Stimulated activated CD4-positive, alpha-beta T cell treated with anti-CD3 and anti-CD28 coated beads, Interleukin-1b, Interleukin-23, amount 100 ng/mL, for 24 hours (primary cell): ENCODE results near the gene STYX.

ENCODE experiments used
- DNase-seq, 4 experiments: peaks; one replicate each; pipeline ENCODE4 v3.0.0-alpha.2; 2020; ENCODE audit warnings: low read depth in 4 of 4, low spot score in 1 of 4

Gene STYX, protein sequence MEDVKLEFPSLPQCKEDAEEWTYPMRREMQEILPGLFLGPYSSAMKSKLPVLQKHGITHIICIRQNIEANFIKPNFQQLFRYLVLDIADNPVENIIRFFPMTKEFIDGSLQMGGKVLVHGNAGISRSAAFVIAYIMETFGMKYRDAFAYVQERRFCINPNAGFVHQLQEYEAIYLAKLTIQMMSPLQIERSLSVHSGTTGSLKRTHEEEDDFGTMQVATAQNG

DNA sequence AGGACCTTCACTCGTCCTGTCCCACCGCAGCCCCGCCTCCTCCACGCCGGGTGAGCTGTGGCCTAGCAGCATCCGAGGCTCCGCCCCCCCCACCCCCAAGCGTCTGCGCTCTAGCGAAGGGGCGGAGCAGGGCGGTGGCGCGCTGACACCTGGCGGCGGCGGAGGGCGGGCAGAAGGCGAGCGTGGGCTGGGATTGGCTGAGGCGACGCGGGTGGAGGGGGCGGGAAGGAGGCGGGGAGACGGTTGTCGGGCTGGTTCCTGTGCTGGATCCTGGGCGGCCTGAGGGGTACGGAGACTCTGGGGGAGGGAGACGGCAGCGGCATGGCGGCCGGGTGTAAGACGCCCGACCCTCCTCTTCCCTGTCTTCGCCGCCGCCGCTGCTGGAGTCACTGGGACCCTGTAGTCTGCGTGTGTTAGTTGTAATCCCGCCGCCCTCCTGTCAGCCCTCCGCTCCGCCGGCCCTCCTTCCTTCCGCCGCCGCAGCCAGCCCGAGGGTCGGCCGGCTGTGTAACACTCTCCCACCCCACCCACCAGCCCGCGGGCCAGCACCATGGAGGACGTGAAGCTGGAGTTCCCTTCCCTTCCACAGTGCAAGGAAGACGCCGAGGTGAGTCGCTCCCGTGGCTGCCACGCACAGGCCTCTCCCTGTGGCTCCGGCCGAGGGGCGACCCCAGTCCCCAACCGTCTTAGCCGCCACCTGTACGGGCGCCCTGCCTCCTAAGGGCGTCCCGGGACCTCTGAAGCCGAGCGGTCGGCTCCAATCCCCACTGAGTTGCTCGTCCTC is at the start of gene STYX:
Gene STYX, plus strand, starts transcription at position 242 of the 784 bp plus-strand sequence. Its CDS starts 309 bp downstream, at position 551.
- DNase-seq: peak; percentile 95 to 99 (median 97)

DNA sequence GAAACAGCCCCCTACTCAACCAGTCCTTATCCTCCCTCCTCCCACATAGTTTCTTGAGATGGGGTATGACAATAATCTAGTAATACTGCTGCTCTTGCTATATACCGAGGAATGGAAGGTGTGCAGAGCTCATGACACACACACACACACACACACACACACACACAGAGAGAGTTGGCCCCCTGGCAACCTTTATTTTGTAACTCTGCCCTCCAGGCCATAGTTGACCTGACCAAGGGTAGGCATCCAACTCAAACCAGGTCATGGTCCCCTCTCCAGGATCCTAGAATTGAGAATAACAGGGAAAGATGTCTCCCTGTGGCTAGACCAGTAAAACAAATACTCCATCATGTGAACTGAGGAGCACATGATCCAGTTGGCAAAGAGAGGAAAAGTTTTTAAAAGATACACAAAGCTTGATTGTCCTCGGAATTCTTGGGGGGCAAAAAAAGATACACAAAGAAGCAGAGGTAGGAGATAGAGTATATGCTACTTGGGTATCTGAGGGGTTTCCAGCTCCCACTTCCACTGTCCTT is 45.9 kb upstream of the STYX start:
- no peak for DNase-seq

DNA sequence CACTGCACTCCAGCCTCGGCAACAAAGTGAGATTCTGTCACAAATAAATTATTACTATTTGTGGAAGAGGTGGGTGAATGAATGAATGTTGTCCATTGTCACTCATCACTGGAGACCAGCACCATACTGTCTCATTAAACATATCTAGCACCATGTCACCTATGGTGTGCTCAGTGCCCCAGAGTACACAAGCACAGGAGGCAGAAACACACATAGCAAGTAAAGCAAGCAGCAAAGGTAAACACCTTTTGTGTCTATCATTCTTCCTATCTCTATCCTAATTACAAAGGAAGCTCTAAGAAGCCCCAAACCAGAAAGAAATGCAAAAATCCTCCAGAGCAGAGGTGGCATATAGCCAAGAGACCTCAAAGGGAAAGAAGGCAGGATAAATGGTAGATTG is 43.8 kb upstream of the STYX start:
- no peak for DNase-seq

DNA sequence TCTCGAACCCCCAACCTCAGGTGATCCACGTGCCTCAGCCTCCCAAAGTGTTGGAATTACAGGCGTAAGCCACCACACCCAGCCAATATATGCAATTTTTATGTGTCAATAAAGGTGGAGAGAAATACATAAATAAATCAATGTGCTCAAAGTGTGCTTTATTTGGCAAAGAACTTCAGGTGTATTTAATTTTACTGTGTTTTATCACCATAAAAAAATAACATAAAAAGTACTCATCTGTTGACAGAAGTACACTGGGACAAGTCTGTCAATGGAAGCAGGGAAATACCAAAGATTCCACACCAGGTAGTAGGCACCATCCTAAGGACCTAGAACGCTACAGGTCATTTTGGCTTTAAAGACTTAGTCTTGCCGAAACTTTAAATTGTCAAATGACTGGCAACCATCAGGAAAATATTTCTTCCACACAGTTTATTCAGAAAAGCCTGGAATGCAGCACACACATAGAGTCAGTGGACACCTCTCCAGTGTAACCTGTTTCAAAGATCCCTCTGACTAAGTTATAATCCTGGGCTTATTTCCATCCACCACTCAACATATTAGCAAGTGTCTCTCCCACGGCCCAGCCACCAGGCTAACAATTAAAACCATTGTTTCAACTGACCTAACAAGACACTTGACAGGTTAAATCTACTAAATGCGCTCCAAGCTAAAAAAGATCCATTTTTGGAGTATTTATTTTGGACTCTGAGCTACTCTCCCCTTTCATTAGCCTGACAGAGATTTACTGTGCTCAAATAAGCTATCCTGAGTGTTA is 38.8 kb upstream of the STYX start:
- no peak for DNase-seq

DNA sequence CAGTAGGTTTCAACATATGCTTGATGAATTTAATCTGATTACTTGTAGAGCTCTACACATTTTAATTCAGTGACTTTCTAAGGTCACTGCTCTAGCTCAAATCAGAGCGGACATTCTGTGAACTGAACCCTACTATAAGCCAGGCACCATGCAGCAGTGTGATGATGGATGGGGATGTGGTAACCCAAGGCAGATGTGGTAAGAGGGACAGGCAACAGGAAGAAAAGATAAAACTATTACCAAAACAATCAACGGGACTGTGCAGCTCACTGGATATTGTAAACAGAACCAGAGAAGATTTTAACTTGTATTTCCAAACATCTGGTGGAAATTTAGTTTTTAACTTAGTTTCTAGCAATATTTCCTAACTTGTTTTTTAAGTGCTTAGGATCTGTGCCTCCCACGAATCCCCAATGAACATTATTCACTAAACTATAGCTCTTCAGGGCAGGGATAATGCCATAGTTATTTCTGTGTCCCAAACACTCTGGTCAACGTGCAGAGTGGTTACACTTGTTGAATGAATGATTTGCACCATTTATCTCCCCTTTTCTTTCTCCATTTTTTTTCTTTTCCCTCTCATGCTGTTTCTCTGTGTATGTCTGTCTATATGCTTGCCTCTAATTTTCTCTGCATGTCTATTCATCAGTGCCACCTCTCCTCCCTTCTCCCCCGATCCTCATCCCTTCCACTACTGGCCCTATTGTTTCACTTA is 37.6 kb upstream of the STYX start:
- no peak for DNase-seq

DNA sequence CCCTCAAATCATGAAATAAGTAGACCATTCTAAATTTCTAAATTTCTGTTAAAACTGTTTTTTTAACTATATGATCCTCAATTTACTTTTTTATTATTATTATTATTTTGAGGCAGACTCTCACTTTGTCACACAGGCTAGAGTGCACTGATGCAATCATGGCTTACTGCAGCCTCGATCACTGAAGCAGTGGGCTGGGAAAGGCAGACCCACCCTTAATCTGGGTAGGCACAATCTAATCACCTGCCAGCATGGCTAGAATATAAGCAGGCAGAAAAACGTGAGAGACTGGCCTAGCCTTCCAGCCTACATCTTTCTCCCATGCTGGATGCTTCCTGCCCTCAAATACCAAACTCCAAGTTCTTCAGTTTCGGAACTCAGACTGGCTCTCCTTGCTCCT is 36.9 kb upstream of the STYX start:
- no peak for DNase-seq

DNA sequence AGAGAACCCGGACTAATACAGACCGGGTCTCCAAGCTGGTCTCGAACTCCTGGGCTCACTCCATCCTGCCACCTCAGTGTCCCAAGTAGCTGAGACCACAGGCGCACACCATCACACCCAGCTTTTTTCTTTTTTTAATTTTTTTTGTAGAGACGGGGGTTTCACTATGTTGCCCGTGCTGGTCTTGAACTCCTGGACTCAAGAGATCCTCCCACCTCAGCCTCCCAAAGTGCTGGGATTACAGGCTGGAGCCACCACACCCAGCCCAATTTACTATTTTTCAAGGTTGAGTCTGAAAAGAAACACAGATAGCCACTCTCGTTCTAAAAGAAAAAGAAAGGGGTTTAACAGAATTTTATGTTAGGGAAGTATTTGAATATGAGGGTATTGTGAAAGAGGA is 36.4 kb upstream of the STYX start:
- DNase-seq: no peak

DNA sequence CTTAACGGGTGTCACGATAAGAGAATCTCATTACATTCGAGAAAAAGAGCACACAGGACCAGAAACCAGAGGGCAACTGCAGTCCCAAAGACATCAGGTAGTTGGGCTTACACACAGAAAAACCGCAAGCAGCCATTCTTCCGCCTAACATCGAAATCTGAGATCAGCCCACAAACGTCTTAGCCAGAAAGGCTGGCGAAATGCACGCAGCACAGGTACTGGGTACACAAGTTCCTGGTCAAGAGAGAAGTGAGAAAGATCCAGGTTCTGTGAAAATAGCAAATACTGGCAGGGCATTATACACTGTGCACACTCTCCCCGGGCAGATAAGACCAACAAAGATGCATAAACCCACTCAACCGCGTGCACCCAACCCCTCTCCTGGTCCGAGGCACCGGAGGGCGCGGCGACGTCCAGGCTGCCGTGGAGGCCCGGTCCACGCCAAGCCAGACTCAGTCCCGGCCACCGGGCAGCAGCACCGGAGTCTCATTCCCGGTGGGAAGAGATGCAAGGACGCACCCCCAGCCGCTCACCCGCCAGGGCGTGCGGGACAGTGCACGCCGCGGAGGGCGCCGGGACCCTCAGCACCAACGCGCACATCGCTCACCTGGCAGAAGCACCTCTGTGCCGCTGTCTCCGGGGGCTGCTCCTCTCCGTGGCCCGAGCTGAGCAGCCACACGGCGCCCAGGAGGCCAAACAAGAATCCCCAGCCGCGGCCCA is 35.0 kb upstream of the STYX start:
- peak; percentile 15 to 54 (median 32) for DNase-seq

DNA sequence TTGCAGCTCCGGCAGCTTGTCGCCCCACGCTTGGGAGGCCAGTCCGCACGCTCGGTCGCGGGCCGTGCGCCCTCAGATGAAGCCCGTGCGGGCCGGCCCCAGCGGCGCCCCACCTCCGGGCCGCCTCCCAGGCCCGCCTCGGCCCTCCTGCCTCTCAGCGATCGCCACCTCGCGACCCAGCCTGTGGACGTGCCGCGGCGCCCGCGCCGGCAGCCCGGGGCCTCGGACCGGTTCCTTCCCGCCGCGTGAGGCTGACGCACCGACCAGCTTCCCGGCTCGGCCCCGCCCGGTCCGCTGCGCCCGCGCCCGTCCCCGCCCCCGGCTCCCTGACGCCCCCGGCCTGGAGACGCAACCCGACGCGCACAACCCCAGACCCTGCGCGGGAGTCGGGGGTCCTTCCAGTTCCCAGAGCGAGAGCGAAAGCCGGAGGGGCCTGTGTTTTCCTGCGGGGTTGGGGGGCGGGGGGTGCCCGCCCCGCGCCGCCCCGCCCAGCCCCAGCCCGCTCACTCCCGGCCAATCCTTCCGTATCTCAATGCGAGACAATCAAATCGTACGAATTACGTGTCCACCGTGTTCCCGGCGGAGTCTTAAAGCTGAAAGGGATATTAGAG is 34.4 kb upstream of the STYX start, which contains the start of gene ERO1A:
Gene ERO1A, minus strand, starts transcription at position 78 of the 611 bp plus-strand sequence. Its CDS starts 77 bp downstream, at position 1.
- peak; percentile 26 to 72 (median 38) for DNase-seq

DNA sequence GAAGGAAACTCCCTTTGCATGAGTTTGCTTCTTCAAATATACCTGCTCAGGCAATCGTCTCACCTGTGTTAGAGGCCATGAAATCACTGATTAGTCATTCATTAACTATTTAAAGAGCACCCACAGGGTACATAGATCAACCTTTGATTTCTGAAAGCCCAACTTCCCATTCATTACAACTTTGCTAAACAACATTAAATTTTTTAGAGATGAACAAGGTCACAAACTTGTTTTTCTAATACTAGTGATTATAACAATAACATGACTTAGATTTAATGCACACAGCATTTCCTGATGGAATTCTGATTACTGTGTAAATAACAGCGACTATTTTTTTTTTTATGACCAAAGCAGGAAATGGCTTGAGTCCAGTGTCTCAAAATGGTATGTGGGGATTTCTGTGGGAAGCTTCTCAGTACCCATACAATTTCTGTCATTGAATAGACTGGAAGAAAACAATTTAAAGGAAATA is 29.2 kb upstream of the STYX start:
- no peak for DNase-seq

DNA sequence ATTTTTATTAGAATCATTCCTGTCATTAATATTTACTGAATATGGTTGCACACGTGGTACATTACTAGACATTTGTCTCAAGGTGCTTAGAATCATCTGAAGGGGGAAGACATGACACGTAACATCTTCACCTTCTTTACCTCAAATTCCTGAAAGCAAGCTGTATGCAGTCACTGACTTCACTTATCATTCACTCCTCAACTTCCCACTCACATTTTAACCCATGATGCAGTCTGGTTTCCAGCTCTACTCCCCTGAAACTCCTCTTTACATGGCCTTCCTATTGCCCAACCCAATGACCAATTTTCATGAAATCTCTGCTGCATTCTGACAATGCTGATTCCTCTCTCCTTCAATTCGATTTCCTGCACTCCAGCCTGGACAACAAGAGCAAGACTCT is 28.7 kb upstream of the STYX start:
- no peak for DNase-seq

DNA sequence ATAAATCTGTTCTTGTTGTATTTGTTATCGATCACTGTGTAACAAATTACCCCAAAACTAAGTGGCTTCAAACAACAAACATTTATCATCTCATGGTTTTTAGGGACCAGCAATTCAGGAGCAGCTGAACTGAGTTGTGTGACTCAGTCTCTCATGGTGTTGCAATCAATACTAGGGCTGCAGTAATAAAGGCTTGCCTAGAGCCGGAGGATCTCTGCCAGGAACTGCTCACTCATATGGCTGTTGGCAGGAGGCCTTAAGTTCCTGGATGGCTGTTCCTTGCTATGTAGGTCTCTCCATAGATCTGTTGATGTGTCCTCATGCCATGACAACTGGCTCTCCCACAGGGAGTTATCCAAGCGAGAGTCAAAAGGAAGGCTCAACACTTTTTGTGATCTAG is 26.7 kb upstream of the STYX start:
- no peak for DNase-seq

DNA sequence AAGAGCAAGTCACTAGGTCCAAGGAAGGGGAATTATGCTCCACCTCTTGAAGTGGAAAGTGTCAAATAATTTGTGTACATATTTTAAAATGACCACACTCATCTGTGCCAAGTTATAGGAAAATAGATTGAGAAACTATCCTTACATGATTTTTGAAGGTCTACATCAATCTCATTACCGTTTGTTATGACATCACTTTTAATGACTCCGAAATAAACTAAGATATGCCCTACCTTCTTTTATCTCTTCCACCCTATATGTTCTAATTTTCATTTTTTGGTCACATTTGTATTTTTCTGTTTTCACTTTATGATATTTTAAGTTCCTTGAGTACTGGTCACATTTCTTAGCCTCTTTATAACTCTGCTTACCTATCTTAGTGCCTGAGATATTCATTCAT is 26.3 kb upstream of the STYX start:
- DNase-seq: no peak

DNA sequence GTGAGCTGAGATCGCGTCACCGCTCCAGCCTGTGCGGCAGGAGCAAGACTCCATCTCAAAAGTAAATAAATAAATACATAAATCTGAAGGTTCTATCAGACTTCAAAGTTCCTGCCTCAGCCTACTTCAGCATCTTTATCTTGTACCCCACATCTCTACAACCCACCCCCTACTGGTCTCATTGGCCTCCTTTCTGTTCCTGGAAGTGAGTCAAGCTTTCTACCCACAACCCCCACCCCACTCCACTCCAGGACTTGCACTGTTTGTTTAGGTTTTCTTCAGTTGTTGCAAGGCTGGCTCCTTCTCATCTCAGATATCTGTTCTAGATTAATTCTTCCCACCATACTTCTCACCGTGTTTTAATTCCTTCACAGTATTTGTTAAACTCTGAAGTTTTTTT is 23.7 kb upstream of the STYX start:
- DNase-seq: peak in 1 of 4 experiments; percentile 36

DNA sequence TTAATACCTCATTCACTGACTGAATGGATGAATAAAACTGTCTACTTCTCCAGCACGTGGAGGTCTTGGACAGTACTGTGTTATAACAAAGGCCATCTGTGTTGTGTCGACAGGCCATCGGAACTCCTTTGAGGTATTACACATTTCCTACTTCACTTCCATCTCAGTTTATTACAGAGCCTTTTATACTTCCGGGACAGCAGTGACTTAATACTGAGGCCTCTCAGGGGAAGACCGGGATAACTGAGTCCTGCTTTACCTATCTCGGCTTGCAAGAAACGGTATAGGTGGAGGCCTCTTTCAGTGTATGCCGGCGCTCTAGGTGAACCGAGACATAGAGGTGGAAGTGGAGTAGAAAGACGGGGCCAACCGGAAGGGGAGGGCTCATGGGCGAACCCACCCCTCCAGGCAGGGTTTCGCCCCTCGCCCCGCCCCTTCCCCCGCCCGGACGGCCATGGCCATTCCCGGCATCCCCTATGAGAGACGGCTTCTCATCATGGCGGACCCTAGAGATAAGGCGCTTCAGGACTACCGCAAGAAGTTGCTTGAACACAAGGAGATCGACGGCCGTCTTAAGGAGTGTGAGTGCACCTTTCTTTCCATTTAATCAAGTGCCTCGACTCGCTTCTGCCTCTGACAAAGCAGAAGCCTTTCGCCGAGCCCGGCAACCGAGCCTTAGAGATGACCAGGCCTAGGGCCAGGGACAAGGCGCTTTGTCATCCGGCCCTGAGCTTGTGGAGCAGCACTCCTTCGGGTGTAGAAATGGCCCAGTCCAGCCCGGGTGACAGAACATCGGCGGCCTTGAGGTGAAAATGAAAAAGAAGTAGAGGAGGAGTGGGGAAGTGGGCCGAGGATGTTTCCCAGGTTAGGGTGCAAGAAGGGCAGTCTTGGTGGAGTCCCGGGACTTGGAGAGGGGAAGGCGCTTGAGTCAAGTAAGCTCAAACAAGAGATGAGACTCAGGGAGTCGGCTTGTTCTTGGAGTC is 23.0 kb upstream of the STYX start, which contains the start of gene PSMC6:
Gene PSMC6, plus strand, starts transcription at position 477 of the 983 bp plus-strand sequence. Its CDS starts 20 bp downstream, at position 497.
- DNase-seq: peak; percentile 93 to 95 (median 94)

DNA sequence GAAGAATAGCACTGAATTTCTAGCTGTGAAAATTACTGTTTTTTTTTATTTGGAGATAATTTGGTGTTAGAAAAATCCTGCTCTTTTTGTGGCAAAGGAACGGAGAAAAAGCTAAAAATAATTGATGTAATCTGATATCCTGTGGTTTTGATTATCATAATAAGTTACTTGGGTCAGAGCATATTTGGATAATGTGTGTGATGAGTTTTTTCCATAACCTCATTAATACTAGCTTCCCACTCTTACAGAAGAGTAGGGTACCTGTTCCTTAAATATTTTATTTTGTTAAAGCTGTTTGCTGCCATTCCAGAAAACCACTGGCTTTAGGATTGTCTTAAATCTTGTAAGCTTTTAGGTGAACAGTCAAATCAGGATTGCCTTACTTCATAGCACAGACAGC is 18.3 kb upstream of the STYX start:
- DNase-seq: no peak

DNA sequence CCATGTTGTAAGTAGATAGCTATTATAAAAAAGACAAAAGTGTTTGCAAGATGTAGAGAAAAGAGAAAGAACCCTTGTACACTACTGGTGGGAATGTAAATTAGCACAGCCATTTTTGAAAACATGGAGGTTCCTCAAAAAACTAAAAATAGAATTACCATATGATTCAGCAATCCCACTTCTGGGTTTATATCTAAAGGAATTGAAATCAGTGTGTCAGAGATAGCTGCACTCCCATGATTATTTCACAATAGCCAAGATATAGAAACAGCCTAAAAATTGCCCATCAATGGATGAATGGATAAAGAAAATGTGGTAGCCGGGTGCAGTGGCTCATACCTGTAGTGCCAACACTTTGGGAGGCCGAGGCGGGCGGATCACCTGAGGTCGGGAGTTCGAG is 13.8 kb upstream of the STYX start:
- DNase-seq: no peak
